Esophagus muscularis mucosa (tissue), 4 donors: ENCODE measurements around the gene GATM. TPM values are rescaled to one million over a fixed set of nuclear protein-coding genes. Genes with fewer than 3 reads are reported as not detected.

Experiments
- DNase-seq: peaks from one replicate; pipeline ENCODE4 v3.0.0-alpha.2; 2017; ENCODE audit errors: extremely low spot score
- H3K27ac ChIP-seq, 4 donors: fragments of 200-600 bp; sonication (generic); replicated peaks in 1 of 4; 1 replicate in 3 of 4; 2 replicates in 1 of 4; pipeline ENCODE4 v1.5.1; 2016 to 2019; ENCODE audit warnings: mild to moderate bottlenecking in 1 of 4
- H3K27me3 ChIP-seq, 4 donors: fragments of 200-600 bp; sonication (generic); one replicate each; pipeline versions ENCODE4 v1.5.1 to v1.6.0; 2016 to 2019
- H3K36me3 ChIP-seq, 4 donors: fragments of 200-600 bp; sonication (generic); one replicate each; pipeline ENCODE4 v1.5.1; 2016 to 2019
- H3K4me1 ChIP-seq, 4 donors: fragments of 200-600 bp; sonication (generic); one replicate each; pipeline ENCODE4 v1.5.1; 2016 to 2019
- H3K4me3 ChIP-seq, 4 donors: fragments of 200-600 bp; sonication (generic); 1 replicate in 2 of 4; 2 replicates in 2 of 4; pipeline ENCODE4 v1.5.1; 2016 to 2019; ENCODE audit warnings: mild to moderate bottlenecking in 4 of 4, moderate library complexity in 1 of 4
- H3K9me3 ChIP-seq, 4 donors: fragments of 200-600 bp; sonication (generic); 1 replicate in 3 of 4; 2 replicates in 1 of 4; pipeline ENCODE4 v1.5.1; 2016 to 2019
- EP300 ChIP-seq: sonication (generic); formaldehyde crosslinking; IDR thresholded peaks from one replicate; pipeline ENCODE4 v1.6.1; 2017; ENCODE audit warnings: antibody characterized with exemption
- POLR2A ChIP-seq: fragments of 450-650 bp; IDR thresholded peaks from one replicate; pipeline ENCODE4 v1.6.1; 2017; ENCODE audit warnings: antibody characterized with exemption, moderate library complexity, mild to moderate bottlenecking, low read depth
- POLR2AphosphoS5 ChIP-seq, 2 donors: sonication (generic); formaldehyde crosslinking; IDR thresholded peaks; one replicate each; pipeline ENCODE4 v1.6.1; 2017; ENCODE audit warnings: antibody characterized with exemption in 2 of 2
- WGBS: methylation state at CpG from one replicate; pipeline ENCODE4 v1.1.5; 2018; 5-methylcytosine and 5-hydroxymethylcytosine counted together
- intact Hi-C: fragments of 100-400 bp; cut with DNase I; formaldehyde crosslinking; loops from one replicate; pipeline ENCODE4 v1.15.1; 2023
- total RNA-seq, 4 donors: library from RNA; depleted of rRNA; stranded (reverse); fragments of >200 nt; gene quantifications; one replicate each; pipeline versions ENCODE4 v1.1.0 to v1.2.1, GENCODE V29; 2016
- TF ChIP-seq, protein P1 (sequence below), 3 experiments: fragments of 200-600 bp in 2 of 3; fragments of 450-650 bp in 1 of 3; sonication (generic) in 2 of 3; IDR thresholded peaks; one replicate each; pipeline ENCODE4 v1.5.1; 2017 to 2019; ENCODE audit warnings: antibody characterized with exemption in 3 of 3, mild to moderate bottlenecking in 2 of 3, moderate library complexity in 1 of 3

GATM gene
- total RNA-seq, 4 donors from 2014 or later, result 21.7 to 34.2 (median 24.4) TPM

GRCh38 chr15:45338417-45338816 lies 39.9 kb downstream of the GATM start:
- Histone ChIP-seq H3K9me3 (no peaks in the 10 kb centered on the region), H3K27me3 (peaks cover 0 to 6% (median 0%) of the 10 kb centered on the region in 4 donors), H3K27ac (no peak overlapping the region), H3K4me3 (no peak overlapping the region), H3K4me1 (peaks cover 0 to 9% (median 5%) of the 10 kb centered on the region in 4 donors), H3K36me3 (no peaks in the 10 kb centered on the region)
- intact Hi-C loops, result no loop called here
- no peak for DNase-seq
- WGBS, result 72% methylated on average over 3 of the region's 3 CpGs
- no peak for TF ChIP-seq POLR2A
- TF ChIP-seq, protein P1, sequence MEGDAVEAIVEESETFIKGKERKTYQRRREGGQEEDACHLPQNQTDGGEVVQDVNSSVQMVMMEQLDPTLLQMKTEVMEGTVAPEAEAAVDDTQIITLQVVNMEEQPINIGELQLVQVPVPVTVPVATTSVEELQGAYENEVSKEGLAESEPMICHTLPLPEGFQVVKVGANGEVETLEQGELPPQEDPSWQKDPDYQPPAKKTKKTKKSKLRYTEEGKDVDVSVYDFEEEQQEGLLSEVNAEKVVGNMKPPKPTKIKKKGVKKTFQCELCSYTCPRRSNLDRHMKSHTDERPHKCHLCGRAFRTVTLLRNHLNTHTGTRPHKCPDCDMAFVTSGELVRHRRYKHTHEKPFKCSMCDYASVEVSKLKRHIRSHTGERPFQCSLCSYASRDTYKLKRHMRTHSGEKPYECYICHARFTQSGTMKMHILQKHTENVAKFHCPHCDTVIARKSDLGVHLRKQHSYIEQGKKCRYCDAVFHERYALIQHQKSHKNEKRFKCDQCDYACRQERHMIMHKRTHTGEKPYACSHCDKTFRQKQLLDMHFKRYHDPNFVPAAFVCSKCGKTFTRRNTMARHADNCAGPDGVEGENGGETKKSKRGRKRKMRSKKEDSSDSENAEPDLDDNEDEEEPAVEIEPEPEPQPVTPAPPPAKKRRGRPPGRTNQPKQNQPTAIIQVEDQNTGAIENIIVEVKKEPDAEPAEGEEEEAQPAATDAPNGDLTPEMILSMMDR (IDR thresholded peaks at IDR 0.05), result no peak
- no peak for TF ChIP-seq EP300
- TF ChIP-seq POLR2AphosphoS5 (IDR thresholded peaks at IDR 0.05), result no peak

GRCh38 chr15:45337224-45337623 lies 41.1 kb downstream of the GATM start:
- Histone ChIP-seq H3K4me3 (no peak overlapping the region), H3K9me3 (no peaks in the 10 kb centered on the region), H3K36me3 (no peaks in the 10 kb centered on the region), H3K27ac (no peak overlapping the region), H3K4me1 (peaks cover 0 to 12% (median 8%) of the 10 kb centered on the region in 4 donors), H3K27me3 (peaks cover 0 to 6% (median 0%) of the 10 kb centered on the region in 4 donors)
- no peak for TF ChIP-seq POLR2A
- TF ChIP-seq, protein P1 (IDR thresholded peaks at IDR 0.05), result no peak
- no peak for TF ChIP-seq POLR2AphosphoS5 (IDR thresholded peaks at IDR 0.05)
- TF ChIP-seq EP300, result no peak
- DNase-seq, result no peak
- WGBS, result 74% methylated on average over 1 of the region's 1 CpG
- intact Hi-C loops, result no loop called here

DNA sequence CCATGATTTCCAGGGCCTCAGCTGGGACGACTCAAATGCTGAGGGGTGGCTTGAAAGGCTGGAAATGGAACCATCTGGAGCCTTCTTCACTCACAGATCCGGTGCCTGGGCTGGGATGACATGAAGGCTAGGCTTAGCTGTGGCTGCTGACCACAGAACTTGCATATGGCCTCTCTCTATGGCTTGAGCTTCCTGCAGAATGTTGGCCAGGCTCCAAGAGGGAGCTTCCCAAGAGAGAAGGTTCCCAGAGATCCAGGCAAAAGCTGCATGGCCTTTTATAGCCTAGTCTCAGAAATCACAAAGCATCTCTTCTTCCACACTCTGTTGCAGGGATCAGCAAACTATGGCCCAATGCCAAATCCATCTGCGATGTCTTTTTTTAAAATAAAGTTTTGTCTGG lies 44.8 kb downstream of the GATM start:
- H3K27ac ChIP-seq, result no peak overlapping the region
- H3K9me3 ChIP-seq, result no peaks in the 10 kb centered on the region
- intact Hi-C loops, result no loop called here
- WGBS, result 27% methylated on average over 3 of the region's 3 CpGs
- peaks cover 0 to 12% (median 8%) of the 10 kb centered on the region in 4 donors for H3K4me1 ChIP-seq
- H3K27me3 ChIP-seq, result peaks cover 0 to 6% (median 0%) of the 10 kb centered on the region in 4 donors
- DNase-seq, result no peak
- H3K4me3 ChIP-seq, result no peak overlapping the region
- no peaks in the 10 kb centered on the region for H3K36me3 ChIP-seq
- TF ChIP-seq, protein P1 (IDR thresholded peaks at IDR 0.05), result no peak

- intact Hi-C loops, result no loop called here
- no peaks in the 10 kb centered on the region for H3K36me3 ChIP-seq
- no peak for DNase-seq
- TF ChIP-seq, protein P1 (IDR thresholded peaks at IDR 0.05), result no peak
- TF ChIP-seq POLR2AphosphoS5 (IDR thresholded peaks at IDR 0.05) (no peak), EP300 (no peak), POLR2A (no peak)
- peaks cover 0 to 12% (median 8%) of the 10 kb centered on the region in 4 donors for H3K4me1 ChIP-seq
- H3K27me3 ChIP-seq, result peaks cover 0 to 8% (median 0%) of the 10 kb centered on the region in 4 donors
- H3K27ac ChIP-seq, result no peak overlapping the region
- no peak overlapping the region for H3K4me3 ChIP-seq
- H3K9me3 ChIP-seq, result no peaks in the 10 kb centered on the region
- WGBS, result 85% methylated on average over 12 of the region's 12 CpGs
Observed at GRCh38 chr15:45332694-45333093, 45.6 kb downstream of the GATM start.

DNA sequence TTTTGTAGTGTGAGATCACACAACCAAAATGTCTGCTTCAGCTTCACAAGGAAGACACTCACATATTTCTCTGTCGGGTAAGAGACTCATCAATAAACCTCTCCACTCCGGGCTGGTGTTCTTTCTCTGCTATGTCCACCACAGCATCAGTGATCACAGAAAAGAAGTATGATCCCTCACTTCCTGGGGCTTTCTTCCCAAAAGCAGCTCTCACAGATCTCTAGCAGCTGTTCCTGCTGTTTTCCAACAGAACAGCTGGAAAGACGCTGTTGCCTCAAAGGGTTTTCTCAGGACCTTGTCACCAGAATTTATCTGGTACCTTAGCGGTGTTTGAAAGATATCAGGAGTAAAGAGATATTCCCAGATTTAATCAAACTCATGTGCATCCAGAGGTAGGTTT lies 46.4 kb downstream of the GATM start:
- H3K9me3 ChIP-seq, result no peaks in the 10 kb centered on the region
- H3K27ac ChIP-seq, result peak overlapping the region in 2 of 4 donors; percentile 20 to 32
- H3K4me3 ChIP-seq, result no peak overlapping the region
- no peak for DNase-seq
- intact Hi-C loops, result no loop called here
- no peak for TF ChIP-seq POLR2A
- no peak for TF ChIP-seq EP300
- no peak for TF ChIP-seq POLR2AphosphoS5 (IDR thresholded peaks at IDR 0.05)
- TF ChIP-seq, protein P1 (IDR thresholded peaks at IDR 0.05), result no peak
- WGBS, result 33% methylated on average over 4 of the region's 4 CpGs
- peaks cover 0 to 12% (median 8%) of the 10 kb centered on the region in 4 donors for H3K4me1 ChIP-seq
- no peaks in the 10 kb centered on the region for H3K36me3 ChIP-seq
- peaks cover 0 to 10% (median 0%) of the 10 kb centered on the region in 4 donors for H3K27me3 ChIP-seq
